Esophagus muscularis mucosa (tissue), 4 donors: Measurements from ENCODE around the gene MBD5. TPM values are rescaled to one million over a fixed set of nuclear protein-coding genes. Genes with fewer than 3 reads are reported as not detected.

ENCODE experiments used
- DNase-seq: peaks from one replicate; pipeline ENCODE4 v3.0.0-alpha.2; 2017; ENCODE audit errors: extremely low spot score
- H3K27ac ChIP-seq, 4 donors: fragments of 200-600 bp; sonication (generic); replicated peaks in 1 of 4; 1 replicate in 3 of 4; 2 replicates in 1 of 4; pipeline ENCODE4 v1.5.1; 2016 to 2019; ENCODE audit warnings: mild to moderate bottlenecking in 1 of 4
- H3K27me3 ChIP-seq, 4 donors: fragments of 200-600 bp; sonication (generic); one replicate each; pipeline versions ENCODE4 v1.5.1 to v1.6.0; 2016 to 2019
- H3K36me3 ChIP-seq, 4 donors: fragments of 200-600 bp; sonication (generic); one replicate each; pipeline ENCODE4 v1.5.1; 2016 to 2019
- H3K4me1 ChIP-seq, 4 donors: fragments of 200-600 bp; sonication (generic); one replicate each; pipeline ENCODE4 v1.5.1; 2016 to 2019
- H3K4me3 ChIP-seq, 4 donors: fragments of 200-600 bp; sonication (generic); 1 replicate in 2 of 4; 2 replicates in 2 of 4; pipeline ENCODE4 v1.5.1; 2016 to 2019; ENCODE audit warnings: mild to moderate bottlenecking in 4 of 4, moderate library complexity in 1 of 4
- H3K9me3 ChIP-seq, 4 donors: fragments of 200-600 bp; sonication (generic); 1 replicate in 3 of 4; 2 replicates in 1 of 4; pipeline ENCODE4 v1.5.1; 2016 to 2019
- CTCF ChIP-seq, 3 experiments: fragments of 200-600 bp in 2 of 3; fragments of 450-650 bp in 1 of 3; sonication (generic) in 2 of 3; IDR thresholded peaks; one replicate each; pipeline ENCODE4 v1.5.1; 2017 to 2019; ENCODE audit warnings: antibody characterized with exemption in 3 of 3, mild to moderate bottlenecking in 2 of 3, moderate library complexity in 1 of 3
- EP300 ChIP-seq: sonication (generic); formaldehyde crosslinking; IDR thresholded peaks from one replicate; pipeline ENCODE4 v1.6.1; 2017; ENCODE audit warnings: antibody characterized with exemption
- POLR2A ChIP-seq: fragments of 450-650 bp; IDR thresholded peaks from one replicate; pipeline ENCODE4 v1.6.1; 2017; ENCODE audit warnings: antibody characterized with exemption, moderate library complexity, mild to moderate bottlenecking, low read depth
- POLR2AphosphoS5 ChIP-seq, 2 donors: sonication (generic); formaldehyde crosslinking; IDR thresholded peaks; one replicate each; pipeline ENCODE4 v1.6.1; 2017; ENCODE audit warnings: antibody characterized with exemption in 2 of 2
- WGBS: methylation state at CpG from one replicate; pipeline ENCODE4 v1.1.5; 2018; 5-methylcytosine and 5-hydroxymethylcytosine counted together
- intact Hi-C: fragments of 100-400 bp; cut with DNase I; formaldehyde crosslinking; loops from one replicate; pipeline ENCODE4 v1.15.1; 2023
- total RNA-seq, 4 donors: library from RNA; depleted of rRNA; stranded (reverse); fragments of >200 nt; gene quantifications; one replicate each; pipeline versions ENCODE4 v1.1.0 to v1.2.1, GENCODE V29; 2016

Gene MBD5
- total RNA-seq, 4 donors from 2014 or later = 34.6 to 49.0 (median 44.9) TPM

DNA sequence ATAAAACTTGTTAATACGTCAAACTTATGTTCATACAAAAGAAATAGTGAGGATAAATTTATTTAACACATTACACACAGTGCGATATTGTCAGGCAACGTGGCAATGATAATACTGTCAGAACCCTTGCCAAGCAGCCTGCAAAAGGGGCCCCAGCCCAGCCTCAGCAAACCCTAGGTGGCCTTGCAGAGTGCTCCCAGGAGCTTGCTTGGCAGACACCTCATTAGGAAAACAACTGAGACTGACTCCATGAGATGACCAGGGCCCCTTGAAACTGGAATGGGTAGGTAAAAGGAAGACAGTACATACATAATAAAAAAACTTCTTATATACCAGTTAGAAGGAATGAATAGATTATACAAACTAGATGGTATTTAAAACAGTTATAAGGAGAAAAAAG is 487.1 kb downstream of the MBD5 start:
- H3K27me3 ChIP-seq = no peaks in the 10 kb centered on the region
- H3K4me3 ChIP-seq = no peak overlapping the region
- H3K36me3 ChIP-seq = peaks cover 0 to 10% (median 0%) of the 10 kb centered on the region in 4 donors
- peaks cover 0 to 14% (median 6%) of the 10 kb centered on the region in 4 donors for H3K4me1 ChIP-seq
- WGBS = 60% methylated on average over 3 of the region's 3 CpGs
- no peak for TF ChIP-seq CTCF (IDR thresholded peaks at IDR 0.05)
- TF ChIP-seq POLR2A = no peak
- TF ChIP-seq EP300 = no peak
- no peak for TF ChIP-seq POLR2AphosphoS5 (IDR thresholded peaks at IDR 0.05)
- DNase-seq = no peak
- no peak overlapping the region for H3K27ac ChIP-seq
- intact Hi-C loops = loop anchor here (5.0 kb wide), 2 partner anchors 516 to 571 kb away; no protein-coding TSS in a partner anchor
- H3K9me3 ChIP-seq = no peaks in the 10 kb centered on the region

- peaks cover 0 to 15% (median 0%) of the 10 kb centered on the region in 4 donors for H3K36me3 ChIP-seq
- intact Hi-C loops = loop anchor here (5.0 kb wide), 2 partner anchors 517 to 572 kb away; no protein-coding TSS in a partner anchor
- no peak for DNase-seq
- H3K4me1 ChIP-seq = peaks cover 0 to 14% (median 6%) of the 10 kb centered on the region in 4 donors
- WGBS = 89% methylated on average over 3 of the region's 3 CpGs
- H3K9me3 ChIP-seq = no peaks in the 10 kb centered on the region
- peak overlapping the region; percentile 22 to 51 (median 31) for H3K4me3 ChIP-seq
- H3K27ac ChIP-seq = no peak overlapping the region
- TF ChIP-seq POLR2AphosphoS5 (IDR thresholded peaks at IDR 0.05) (no peak), EP300 (no peak), POLR2A (no peak), CTCF (IDR thresholded peaks at IDR 0.05) (no peak)
- H3K27me3 ChIP-seq = no peaks in the 10 kb centered on the region
Measured at GRCh38 chr2:148508878-148509287, 488.0 kb downstream of the MBD5 start.

DNA sequence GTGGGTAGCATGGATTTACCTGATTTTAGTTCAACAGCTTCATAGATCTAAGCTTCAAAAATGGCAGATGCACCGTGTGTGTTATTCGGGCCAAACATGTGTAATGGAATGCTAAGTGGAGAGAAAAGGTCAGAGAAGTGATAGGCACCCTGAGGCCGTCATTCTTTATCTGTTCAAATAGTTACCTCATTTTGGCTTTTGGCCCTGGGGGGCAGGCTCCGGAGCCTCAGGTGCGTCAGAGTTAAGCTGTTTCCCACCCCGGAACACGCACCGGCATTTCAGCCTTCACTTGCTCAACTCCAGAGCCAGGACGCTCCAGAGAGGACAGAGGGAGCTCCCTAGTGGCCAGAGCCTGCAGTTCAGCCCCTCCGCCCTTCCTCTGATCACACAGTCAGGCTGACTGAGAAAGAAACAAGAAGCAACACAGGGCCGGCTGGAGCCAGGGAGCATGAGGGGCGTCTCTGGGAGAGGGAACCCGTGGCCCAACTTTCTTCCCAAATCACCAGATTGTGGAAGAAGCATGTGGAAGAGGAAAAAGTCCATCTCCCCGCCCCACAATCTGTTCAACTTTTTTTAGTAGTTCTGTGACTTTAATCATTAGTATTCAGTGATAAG is 488.5 kb downstream of the MBD5 start:
- DNase-seq = peak; percentile 94
- TF ChIP-seq POLR2A = no peak
- TF ChIP-seq CTCF (IDR thresholded peaks at IDR 0.05) = peak; percentile 65 to 89 (median 68)
- intact Hi-C loops = loop anchor here (5.0 kb wide), 2 partner anchors 517 to 572 kb away; no protein-coding TSS in a partner anchor

DNA sequence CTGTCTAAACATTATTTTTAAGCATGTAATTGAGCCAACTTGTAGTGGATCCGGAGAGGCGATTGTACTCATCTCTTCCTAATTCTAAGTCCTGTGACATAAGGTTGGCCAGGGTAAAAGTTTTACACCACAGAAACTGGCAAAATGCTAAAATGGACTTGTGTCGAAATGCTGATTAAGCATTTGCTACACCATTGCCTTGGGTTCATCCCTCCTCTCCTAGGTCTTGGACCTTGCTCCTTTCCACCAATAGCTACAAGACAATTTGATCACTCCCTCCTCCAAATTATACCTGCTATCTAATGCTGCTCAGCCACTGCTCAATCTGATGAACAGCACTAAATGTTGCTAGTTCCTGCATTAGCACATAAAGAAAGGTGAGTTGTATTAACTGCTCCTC is 491.0 kb downstream of the MBD5 start:
- intact Hi-C loops = no loop called here
- 69% methylated on average over 3 of the region's 3 CpGs for WGBS

More for the DNA sequence above, 488.5 kb downstream of the MBD5 start:
- 35% methylated on average over 14 of the region's 14 CpGs for WGBS
- Histone ChIP-seq H3K4me3 (peak overlapping the region; percentile 22 to 51 (median 31)), H3K4me1 (peaks cover 0 to 14% (median 6%) of the 10 kb centered on the region in 4 donors), H3K27ac (no peak overlapping the region), H3K9me3 (no peaks in the 10 kb centered on the region), H3K27me3 (no peaks in the 10 kb centered on the region), H3K36me3 (peaks cover 0 to 17% (median 0%) of the 10 kb centered on the region in 4 donors)

More for the DNA sequence above, 491.0 kb downstream of the MBD5 start:
- no peak for TF ChIP-seq POLR2AphosphoS5 (IDR thresholded peaks at IDR 0.05)
- no peak for TF ChIP-seq CTCF (IDR thresholded peaks at IDR 0.05)
- no peak for TF ChIP-seq POLR2A
- no peak for TF ChIP-seq EP300
- no peaks in the 10 kb centered on the region for H3K9me3 ChIP-seq
- no peak overlapping the region for H3K27ac ChIP-seq
- no peaks in the 10 kb centered on the region for H3K27me3 ChIP-seq
- no peak overlapping the region for H3K4me3 ChIP-seq
- H3K4me1 ChIP-seq = peaks cover 0 to 14% (median 6%) of the 10 kb centered on the region in 4 donors
- no peak for DNase-seq
- H3K36me3 ChIP-seq = peaks cover 0 to 23% (median 0%) of the 10 kb centered on the region in 4 donors
